ENCODE results near the gene AHCY. TPM values are rescaled to one million over a fixed set of nuclear protein-coding genes. Genes with fewer than 3 reads are reported as not detected.
"Not testable (repeated sequence)": the region's sequence is repeated elsewhere in the genome, so short reads cannot be mapped to it uniquely, and the experiment has no call there.

The AHCY gene
- total RNA-seq, 4 donors from 2014 or later: 77.8 to 110 (median 83.1) TPM

- DNase-seq (ENCODE audit: low spot score in 2 of 2): no peak
- H3K27me3 ChIP-seq: no peaks in the 10 kb centered on the region
- no peaks in the 10 kb centered on the region for H3K9me3 ChIP-seq
- no peaks in the 10 kb centered on the region for H3K36me3 ChIP-seq
- H3K27ac ChIP-seq: no peak overlapping the region
- 81% methylated on average over 9 of the region's 9 CpGs for WGBS, 2 donors
- TF ChIP-seq POLR2A (IDR thresholded peaks at IDR 0.05) (no peak), EP300 (IDR thresholded peaks at IDR 0.05) (no peak)
- TF ChIP-seq, protein P1, sequence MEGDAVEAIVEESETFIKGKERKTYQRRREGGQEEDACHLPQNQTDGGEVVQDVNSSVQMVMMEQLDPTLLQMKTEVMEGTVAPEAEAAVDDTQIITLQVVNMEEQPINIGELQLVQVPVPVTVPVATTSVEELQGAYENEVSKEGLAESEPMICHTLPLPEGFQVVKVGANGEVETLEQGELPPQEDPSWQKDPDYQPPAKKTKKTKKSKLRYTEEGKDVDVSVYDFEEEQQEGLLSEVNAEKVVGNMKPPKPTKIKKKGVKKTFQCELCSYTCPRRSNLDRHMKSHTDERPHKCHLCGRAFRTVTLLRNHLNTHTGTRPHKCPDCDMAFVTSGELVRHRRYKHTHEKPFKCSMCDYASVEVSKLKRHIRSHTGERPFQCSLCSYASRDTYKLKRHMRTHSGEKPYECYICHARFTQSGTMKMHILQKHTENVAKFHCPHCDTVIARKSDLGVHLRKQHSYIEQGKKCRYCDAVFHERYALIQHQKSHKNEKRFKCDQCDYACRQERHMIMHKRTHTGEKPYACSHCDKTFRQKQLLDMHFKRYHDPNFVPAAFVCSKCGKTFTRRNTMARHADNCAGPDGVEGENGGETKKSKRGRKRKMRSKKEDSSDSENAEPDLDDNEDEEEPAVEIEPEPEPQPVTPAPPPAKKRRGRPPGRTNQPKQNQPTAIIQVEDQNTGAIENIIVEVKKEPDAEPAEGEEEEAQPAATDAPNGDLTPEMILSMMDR (IDR thresholded peaks at IDR 0.05): no peak
- H3K4me3 ChIP-seq: no peak overlapping the region
- peaks cover 0 to 22% (median 11%) of the 10 kb centered on the region in 4 donors for H3K4me1 ChIP-seq
Observed at GRCh38 chr20:34328928-34329677, 25.9 kb upstream of the AHCY start.

DNA sequence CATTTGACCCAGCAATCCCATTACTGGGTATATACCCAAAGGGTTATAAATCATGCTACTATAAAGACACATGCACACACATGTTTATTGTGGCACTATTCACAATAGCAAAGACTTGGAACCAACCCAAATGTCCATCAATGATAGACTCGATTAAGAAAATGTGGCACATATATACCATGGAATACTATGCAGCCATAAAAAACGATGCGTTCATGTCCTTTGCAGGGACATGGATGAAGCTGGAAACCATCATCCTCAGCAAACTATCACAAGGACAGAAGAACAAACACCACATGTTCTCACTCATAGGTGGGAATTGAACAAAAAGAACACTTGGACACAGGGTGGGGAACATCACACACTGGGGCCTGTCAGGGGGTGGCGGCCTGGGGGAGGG is 25.1 kb upstream of the AHCY start:
- peaks cover 0 to 18% (median 6%) of the 10 kb centered on the region in 4 donors for H3K4me1 ChIP-seq
- H3K4me3 ChIP-seq; H3K27me3 ChIP-seq; DNase-seq (ENCODE audit: low spot score in 2 of 2); H3K36me3 ChIP-seq; H3K27ac ChIP-seq; H3K9me3 ChIP-seq: not testable (repeated sequence)
- WGBS, 2 donors: 93 to 94% methylated on average over 4 of the region's 4 CpGs

DNA sequence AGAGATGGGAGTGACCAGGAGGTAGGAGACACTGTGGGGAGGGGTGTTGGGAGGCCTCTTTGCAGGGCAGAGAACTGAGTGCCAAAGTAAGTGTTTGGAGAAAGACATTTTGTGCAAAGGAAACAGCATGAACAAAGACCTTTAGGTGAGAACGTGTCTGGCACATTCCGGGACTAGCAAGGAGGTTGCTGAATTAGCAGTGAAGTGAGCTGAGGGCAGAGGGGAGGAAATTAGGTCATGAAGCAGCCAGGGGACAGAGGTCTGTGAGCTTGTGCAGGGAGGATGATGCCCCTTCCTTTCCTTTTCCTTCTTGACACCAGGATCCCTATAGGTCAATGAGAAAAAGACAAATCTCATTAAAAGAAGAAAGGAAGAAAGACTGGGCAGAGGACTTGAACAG is 21.4 kb upstream of the AHCY start:
- Histone ChIP-seq H3K27me3 (no peaks in the 10 kb centered on the region), H3K9me3 (no peaks in the 10 kb centered on the region)
- DNase-seq (ENCODE audit: low spot score in 2 of 2): no peak

DNA sequence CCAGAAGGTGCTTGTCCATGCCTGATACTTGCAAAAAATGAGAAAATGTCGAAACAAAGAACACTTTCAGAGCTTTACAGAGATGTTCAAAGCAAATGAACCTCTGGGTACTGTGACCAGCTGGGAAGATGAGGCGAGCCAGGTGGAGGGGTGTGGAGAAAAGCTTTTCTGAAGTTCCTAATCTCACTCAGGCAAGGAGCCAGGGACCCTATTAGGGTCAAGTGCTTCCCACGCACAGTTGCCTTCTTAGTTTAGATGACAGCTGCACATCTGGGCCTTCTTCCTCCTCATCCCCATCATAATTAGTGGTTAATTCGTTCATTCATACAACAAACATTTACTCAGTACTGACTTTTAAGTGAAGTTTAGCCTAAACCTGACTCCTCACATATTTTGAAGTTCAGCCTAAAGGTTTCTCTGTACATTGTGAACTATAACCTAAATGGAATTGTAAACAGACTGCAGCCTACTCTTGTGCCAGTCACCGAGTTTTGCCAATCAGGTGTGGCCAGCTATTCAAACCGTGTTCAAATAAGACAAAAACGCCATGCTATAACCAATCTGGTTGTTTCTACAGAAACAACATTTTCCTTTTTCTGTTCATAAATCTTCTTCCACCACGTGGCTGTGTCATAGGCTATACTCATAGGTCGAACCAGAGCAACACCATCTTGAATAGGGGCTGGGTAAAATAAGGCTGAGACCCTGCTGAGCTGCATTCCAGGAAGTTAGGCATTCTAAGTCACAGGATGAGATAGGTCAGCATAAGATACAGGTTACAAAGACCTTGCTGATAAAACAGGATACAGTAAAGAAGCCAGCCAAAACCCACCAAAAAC is 19.3 kb upstream of the AHCY start:
- Histone ChIP-seq H3K4me3 (no peak overlapping the region), H3K4me1 (peaks cover 0 to 6% (median 2%) of the 10 kb centered on the region in 4 donors), H3K27ac (no peak overlapping the region), H3K9me3 (no peaks in the 10 kb centered on the region), H3K27me3 (no peaks in the 10 kb centered on the region), H3K36me3 (no peaks in the 10 kb centered on the region)
- 47 to 56% methylated on average over 9 of the region's 9 CpGs for WGBS, 2 donors
- no peak for TF ChIP-seq POLR2A (IDR thresholded peaks at IDR 0.05)
- no peak for TF ChIP-seq EP300 (IDR thresholded peaks at IDR 0.05)
- TF ChIP-seq, protein P1 (IDR thresholded peaks at IDR 0.05): no peak
- no peak for DNase-seq (ENCODE audit: low spot score in 2 of 2)

More for the DNA sequence above, 21.4 kb upstream of the AHCY start:
- WGBS, 2 donors: 35% methylated on average over 2 of the region's 2 CpGs
- TF ChIP-seq POLR2A (IDR thresholded peaks at IDR 0.05) (no peak), EP300 (IDR thresholded peaks at IDR 0.05) (no peak)
- TF ChIP-seq, protein P1 (IDR thresholded peaks at IDR 0.05): no peak
- Histone ChIP-seq H3K4me1 (peaks cover 0 to 6% (median 2%) of the 10 kb centered on the region in 4 donors), H3K4me3 (no peak overlapping the region), H3K27ac (no peak overlapping the region), H3K36me3 (no peaks in the 10 kb centered on the region)

DNA sequence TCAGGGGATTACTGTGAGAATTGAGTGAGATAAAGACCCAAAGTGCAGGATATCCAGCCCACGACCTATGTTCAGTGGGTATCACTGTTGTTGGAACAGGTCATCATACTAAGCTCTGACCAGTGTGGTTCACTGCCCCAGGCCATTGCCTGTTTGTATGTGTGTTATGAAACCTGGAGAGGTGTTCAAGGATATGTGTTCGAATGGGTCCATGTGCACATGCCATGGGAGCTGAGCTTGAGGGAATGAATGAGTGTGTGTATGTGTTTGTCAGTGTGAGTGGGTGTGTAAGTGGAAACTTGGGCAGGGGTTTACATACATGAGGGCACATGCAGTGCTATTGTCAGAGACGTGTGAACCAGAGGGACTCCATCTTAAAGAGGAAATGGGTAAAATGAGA is 17.7 kb upstream of the AHCY start:
- WGBS, 2 donors: 74 to 78% methylated on average over 3 of the region's 3 CpGs
- TF ChIP-seq, protein P1 (IDR thresholded peaks at IDR 0.05): no peak
- TF ChIP-seq POLR2A (IDR thresholded peaks at IDR 0.05) (no peak), EP300 (IDR thresholded peaks at IDR 0.05) (no peak)
- H3K27me3 ChIP-seq: no peaks in the 10 kb centered on the region
- no peaks in the 10 kb centered on the region for H3K36me3 ChIP-seq
- peaks cover 0 to 6% (median 2%) of the 10 kb centered on the region in 4 donors for H3K4me1 ChIP-seq
- H3K9me3 ChIP-seq: no peaks in the 10 kb centered on the region
- DNase-seq (ENCODE audit: low spot score in 2 of 2): no peak
- no peak overlapping the region for H3K4me3 ChIP-seq
- no peak overlapping the region for H3K27ac ChIP-seq

Data from tibial nerve (tissue), 4 donors.